Liver (tissue), 9 donors: ENCODE results near the gene FHOD1. TPM values are rescaled to one million over a fixed set of nuclear protein-coding genes. Genes with fewer than 3 reads are reported as not detected.

Source experiments
- DNase-seq: peaks from one replicate; pipeline ENCODE4 v3.0.0-alpha.2; 2017; ENCODE audit warnings: low spot score
- H3K27ac ChIP-seq, 2 donors: one replicate each; pipeline ENCODE4 v1.7.0; 2013; ENCODE audit warnings: inconsistent platforms in 2 of 2, low read length in 2 of 2, control low read depth in 1 of 2, low read depth in 1 of 2, mild to moderate bottlenecking in 1 of 2
- H3K27me3 ChIP-seq, 4 donors: one replicate each; pipeline versions ENCODE4 v1.6.1 to v1.7.0; 2013; ENCODE audit warnings: low read length in 3 of 4, inconsistent platforms in 1 of 4, mild to moderate bottlenecking in 1 of 4, moderate library complexity in 1 of 4; ENCODE audit not compliant: control insufficient read depth in 4 of 4, insufficient read depth in 4 of 4
- H3K36me3 ChIP-seq, 4 donors: one replicate each; pipeline versions ENCODE4 v1.6.1 to v1.7.0; 2013; ENCODE audit warnings: low read length in 3 of 4, mild to moderate bottlenecking in 3 of 4, low read depth in 1 of 4, moderate library complexity in 1 of 4; ENCODE audit not compliant: control insufficient read depth in 4 of 4, insufficient read depth in 3 of 4
- H3K4me1 ChIP-seq, 4 donors: one replicate each; pipeline versions ENCODE4 v1.6.1 to v1.7.0; 2013; ENCODE audit warnings: low read length in 3 of 4, mild to moderate bottlenecking in 3 of 4, moderate library complexity in 1 of 4; ENCODE audit not compliant: control insufficient read depth in 4 of 4, insufficient read depth in 4 of 4
- H3K4me3 ChIP-seq, 3 donors: one replicate each; pipeline versions ENCODE4 v1.6.1 to v1.7.0; 2013; ENCODE audit warnings: low read length in 3 of 3, control low read depth in 1 of 3, low read depth in 1 of 3, mild to moderate bottlenecking in 1 of 3
- H3K9ac ChIP-seq, 2 donors: one replicate each; pipeline ENCODE4 v1.7.0; 2013; ENCODE audit warnings: low read length in 2 of 2, mild to moderate bottlenecking in 2 of 2, moderate library complexity in 2 of 2, control low read depth in 1 of 2, low read depth in 1 of 2
- H3K9me3 ChIP-seq, 4 donors: one replicate each; pipeline versions ENCODE4 v1.6.1 to v1.7.0; 2013; ENCODE audit warnings: low read length in 3 of 4; ENCODE audit not compliant: control insufficient read depth in 4 of 4
- EGR1 ChIP-seq, 2 donors: IDR thresholded peaks; 2 replicates each; pipeline ENCODE4 v1.6.1; 2016 to 2018; ENCODE audit warnings: antibody characterized with exemption in 2 of 2, low read depth in 2 of 2
- FOXA1 ChIP-seq: IDR thresholded peaks from 2 replicates; pipeline ENCODE4 v1.6.1; 2016; ENCODE audit warnings: antibody characterized with exemption
- FOXA2 ChIP-seq: IDR thresholded peaks from 2 replicates; pipeline ENCODE4 v1.6.1; 2016; ENCODE audit warnings: antibody characterized with exemption
- JUND ChIP-seq, 2 donors: IDR thresholded peaks; 2 replicates each; pipeline ENCODE4 v1.6.1; 2016; ENCODE audit warnings: antibody characterized with exemption in 2 of 2
- MAX ChIP-seq: IDR thresholded peaks from 2 replicates; pipeline ENCODE4 v1.6.1; 2016; ENCODE audit warnings: antibody characterized with exemption
- RAD21 ChIP-seq, 2 donors: IDR thresholded peaks; 2 replicates each; pipeline ENCODE4 v1.6.1; 2016; ENCODE audit warnings: antibody characterized with exemption in 2 of 2, mild to moderate bottlenecking in 2 of 2
- REST ChIP-seq: IDR thresholded peaks from 2 replicates; pipeline ENCODE4 v1.6.1; 2016; ENCODE audit warnings: antibody characterized with exemption, mild to moderate bottlenecking
- TAF1 ChIP-seq: conservative IDR thresholded peaks from 2 replicates; pipeline ENCODE4 v1.6.1; 2016; ENCODE audit warnings: antibody characterized with exemption, mild to moderate bottlenecking
- YY1 ChIP-seq: IDR thresholded peaks from 2 replicates; pipeline ENCODE4 v1.6.1; 2016; ENCODE audit warnings: antibody characterized with exemption, mild to moderate bottlenecking
- ZBTB33 ChIP-seq: IDR thresholded peaks from 2 replicates; pipeline ENCODE4 v1.6.1; 2016; ENCODE audit warnings: antibody characterized with exemption
- WGBS: extraction: QIAGEN DNeasy Blood & Tissue Kit; methylation state at CpG from one replicate; pipeline ENCODE4 v1.1.7; 2013; 5-methylcytosine and 5-hydroxymethylcytosine counted together
- polyA plus RNA-seq, 2 donors: library from polyadenylated mRNA; stranded (reverse) in 1 of 2; unstranded in 1 of 2; fragments of 200-250 nt in 1 of 2; fragments of >200 nt in 1 of 2; fragmentation: Nextera tagmentation in 1 of 2; extraction: Ambion mirVana in 1 of 2; gene quantifications; one replicate each; pipeline versions ENCODE4 v1.2.1 to v1.2.3, GENCODE V29; 2013 to 2015
- total RNA-seq, 2 donors: library from RNA; depleted of rRNA; stranded (reverse); fragments of >200 nt; gene quantifications; one replicate each; pipeline ENCODE4 v1.2.3, GENCODE V29; 2014
- donor health status: healthy.
- donor health status: healthy.
- donor health status: healthy.
- donor health status: healthy.
- donor health status: healthy.

FHOD1 gene
- total and polyA plus RNA-seq, 4 donors, result 2.2 to 6.4 (median 4.1) TPM

DNA sequence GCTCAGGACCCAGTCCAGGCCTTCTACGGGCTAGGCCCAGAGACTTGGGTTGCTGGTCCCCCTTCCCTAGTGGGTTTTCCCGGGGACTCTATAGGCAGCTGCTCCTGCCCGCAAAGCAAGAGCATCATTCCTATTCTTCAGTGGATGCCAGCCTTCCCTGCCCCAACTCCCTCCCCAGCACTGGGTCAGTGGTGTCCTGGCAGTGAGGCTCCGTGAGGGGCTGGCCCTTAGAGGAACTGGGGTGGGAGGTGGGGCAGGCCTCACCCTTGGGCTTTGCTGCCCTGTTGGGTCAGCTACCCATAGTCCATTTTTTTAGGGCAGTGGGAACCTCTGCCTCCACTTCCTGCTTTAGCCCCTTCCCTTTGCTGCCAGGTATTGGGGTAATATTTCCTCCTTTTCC lies 24.2 kb upstream of the FHOD1 start (continued):
- TF ChIP-seq MAX (no peak), EGR1 (IDR thresholded peaks at IDR 0.05; ENCODE audit: low read depth in 2 of 2) (no peak)

- TF ChIP-seq EGR1 (IDR thresholded peaks at IDR 0.05; ENCODE audit: low read depth in 2 of 2) (no peak), FOXA2 (no peak), RAD21 (IDR thresholded peaks at IDR 0.05) (no peak), TAF1 (no peak), FOXA1 (no peak), ZBTB33 (no peak), YY1 (no peak)
- Histone ChIP-seq H3K4me1 (no peaks in the 10 kb centered on the region), H3K36me3 (no peaks in the 10 kb centered on the region), H3K9me3 (no peaks in the 10 kb centered on the region), H3K27ac (no peak overlapping the region), H3K9ac (no peak overlapping the region), H3K4me3 (no peak overlapping the region), H3K27me3 (no peaks in the 10 kb centered on the region)
- 88% methylated on average over 11 of the region's 11 CpGs for WGBS
- DNase-seq, result no peak
Observed at GRCh38 chr16:67270931-67271338, 23.7 kb upstream of the FHOD1 start.

- H3K4me1 ChIP-seq, result no peaks in the 10 kb centered on the region
- no peaks in the 10 kb centered on the region for H3K9me3 ChIP-seq
- no peak for DNase-seq
- TF ChIP-seq YY1 (no peak), MAX (no peak), JUND (IDR thresholded peaks at IDR 0.05) (no peak), REST (no peak), FOXA1 (no peak)
- no peak overlapping the region for H3K4me3 ChIP-seq
- no peak overlapping the region for H3K9ac ChIP-seq
- WGBS, result 66% methylated on average over 5 of the region's 5 CpGs
- H3K27me3 ChIP-seq, result no peaks in the 10 kb centered on the region
- H3K36me3 ChIP-seq, result no peaks in the 10 kb centered on the region
- H3K27ac ChIP-seq, result no peak overlapping the region
Observed at GRCh38 chr16:67269766-67270165, 22.5 kb upstream of the FHOD1 start.

GRCh38 chr16:67268136-67268579 lies 20.9 kb upstream of the FHOD1 start:
- Histone ChIP-seq H3K36me3 (no peaks in the 10 kb centered on the region), H3K4me3 (no peak overlapping the region), H3K9ac (no peak overlapping the region), H3K27ac (no peak overlapping the region), H3K9me3 (no peaks in the 10 kb centered on the region), H3K4me1 (no peaks in the 10 kb centered on the region), H3K27me3 (no peaks in the 10 kb centered on the region)
- DNase-seq, result peak; percentile 73
- WGBS, result 68% methylated on average over 5 of the region's 5 CpGs
- TF ChIP-seq JUND (IDR thresholded peaks at IDR 0.05) (peak in 1 of 2 donors; percentile 19), REST (no peak)
